HCT116 (cell line): Measurements from ENCODE around the gene IFI44. TPM values are rescaled to one million over a fixed set of nuclear protein-coding genes. Genes with fewer than 3 reads are reported as not detected.

Experiments
- ATAC-seq: fragments of 200-7000 bp; cut with Tn5 transposase; 2 replicates; pipeline ENCODE4 v1.9.1; 2020; ENCODE audit warnings: mild to moderate bottlenecking, moderate library complexity
- BruUV-seq: library from RNA; stranded (reverse); fragments of 400-500 nt; replicated peaks from 2 replicates; lab custom pipeline; 2021; lab: Mats Ljungman, UMichigan
- CTCF ChIA-PET: fragments of 300-600 bp; sonication (Branson Sonifier 250); formaldehyde crosslinking; loops from one replicate; lab custom pipeline; 2021; ENCODE audit warnings: antibody characterized with exemption; lab: Charles Lee
- POLR2A ChIA-PET: fragments of 300-600, 350-600 bp; sonication (Branson Sonifier 250); formaldehyde crosslinking; loops from one replicate; lab custom pipeline; 2021; ENCODE audit warnings: antibody characterized with exemption; lab: Charles Lee
- RAD21 ChIA-PET, 2 experiments: fragments of 300-600 bp; sonication (Branson Sonifier 250); formaldehyde crosslinking; loops; one replicate each; lab custom pipeline; 2023; ENCODE audit warnings: low total read pairs in 2 of 2; ENCODE audit not compliant: uncharacterized antibody in 2 of 2, unreplicated experiment in 2 of 2, low non-redundant PET in 1 of 2; lab: Charles Lee
- DNase-seq: peaks from one replicate; pipeline ENCODE4 v3.0.0-alpha.2; 2010; ENCODE audit warnings: low read depth, low spot score
- H2AFZ ChIP-seq: fragments of 200-600 bp; shearing (Covaris generic), sonication (generic); 2 replicates; pipeline ENCODE4 v1.6.1; 2017; ENCODE audit warnings: low read depth, mixed run types, mixed read lengths, antibody characterized with exemption, low read length; ENCODE audit not compliant: poor library complexity, severe bottlenecking
- H3K27ac ChIP-seq: 2 replicates; pipeline ENCODE4 v1.5.1; 2012; ENCODE audit warnings: low read depth, low read length
- H3K27me3 ChIP-seq: fragments of 200-600 bp; sonication (generic); 2 replicates; pipeline ENCODE4 v1.6.1; 2016; ENCODE audit warnings: mixed run types, low read length, mixed read lengths; ENCODE audit not compliant: insufficient read depth
- H3K36me3 ChIP-seq, 2 experiments: fragments of 200-500 bp in 1 of 2; fragments of 200-600 bp in 1 of 2; sonication (Bioruptor generic) in 1 of 2; sonication (generic) in 1 of 2; 2 replicates each; pipeline versions ENCODE4 v1.5.1 to v1.6.1; 2014 to 2016; ENCODE audit warnings: low read length in 2 of 2, inconsistent platforms in 1 of 2, mixed read lengths in 1 of 2, mixed run types in 1 of 2; ENCODE audit not compliant: insufficient read depth in 2 of 2, control insufficient read depth in 1 of 2
- H3K4me1 ChIP-seq, 2 experiments: fragments of 200-600 bp in 1 of 2; sonication (generic) in 1 of 2; 2 replicates each; pipeline versions ENCODE4 v1.5.1 to v1.6.1; 2012 to 2017; ENCODE audit warnings: low read length in 2 of 2, inconsistent platforms in 1 of 2, mild to moderate bottlenecking in 1 of 2, mixed read lengths in 1 of 2, mixed run types in 1 of 2, moderate library complexity in 1 of 2; ENCODE audit not compliant: insufficient read depth in 2 of 2, control insufficient read depth in 1 of 2
- H3K4me2 ChIP-seq: fragments of 200-600 bp; sonication (generic); 2 replicates; pipeline ENCODE4 v1.6.1; 2017; ENCODE audit warnings: mixed run types, low read length, mixed read lengths
- H3K4me3 ChIP-seq, 2 experiments: fragments of 200-600 bp in 1 of 2; sonication (generic) in 1 of 2; replicated peaks in 1 of 2; 2 replicates each; pipeline ENCODE4 v1.5.1; 2011 to 2016; ENCODE audit warnings: low read length in 2 of 2, control low read depth in 1 of 2, low read depth in 1 of 2, mild to moderate bottlenecking in 1 of 2, mixed read lengths in 1 of 2, mixed run types in 1 of 2
- H3K79me2 ChIP-seq: fragments of 200-600 bp; sonication (generic); 2 replicates; pipeline ENCODE4 v1.6.1; 2017; ENCODE audit warnings: mild to moderate bottlenecking, mixed run types, low read length, moderate library complexity, mixed read lengths; ENCODE audit not compliant: insufficient read depth
- H3K9ac ChIP-seq: fragments of 200-600 bp; sonication (generic); 2 replicates; pipeline ENCODE4 v1.6.1; 2016; ENCODE audit warnings: low read length, mixed read lengths
- H3K9me2 ChIP-seq: fragments of 200-600 bp; sonication (generic), shearing (Covaris generic); 2 replicates; pipeline ENCODE4 v1.6.1; 2017; ENCODE audit warnings: mixed run types, mild to moderate bottlenecking, moderate library complexity; ENCODE audit not compliant: insufficient read depth
- H3K9me3 ChIP-seq, 2 experiments: fragments of 200-500 bp in 1 of 2; fragments of 200-600 bp in 1 of 2; sonication (Bioruptor generic) in 1 of 2; sonication (generic) in 1 of 2; 2 replicates each; pipeline ENCODE4 v1.6.1; 2014 to 2017; ENCODE audit warnings: low read length in 2 of 2, mixed read lengths in 2 of 2, inconsistent platforms in 1 of 2, low read depth in 1 of 2, mild to moderate bottlenecking in 1 of 2, mixed run types in 1 of 2, moderate library complexity in 1 of 2; ENCODE audit not compliant: control insufficient read depth in 1 of 2, insufficient read depth in 1 of 2
- H4K20me1 ChIP-seq: fragments of 200-600 bp; sonication (generic), shearing (Covaris generic); 2 replicates; pipeline ENCODE4 v1.6.1; 2017; ENCODE audit warnings: mixed run types, mild to moderate bottlenecking, moderate library complexity; ENCODE audit not compliant: insufficient read depth
- CBX3 ChIP-seq: IDR thresholded peaks from 2 replicates; pipeline ENCODE4 v1.6.1; 2012; ENCODE audit warnings: low read depth
- EGR1 ChIP-seq: IDR thresholded peaks from 2 replicates; pipeline ENCODE4 v1.6.1; 2012; ENCODE audit warnings: low read depth
- ELF1 ChIP-seq: IDR thresholded peaks from 2 replicates; pipeline ENCODE4 v1.6.1; 2012; ENCODE audit warnings: low read depth, borderline replicate concordance
- EZH2phosphoT487 ChIP-seq: fragments of 200-600 bp; IDR thresholded peaks from 2 replicates; pipeline ENCODE4 v1.6.1; 2018; ENCODE audit warnings: antibody characterized with exemption, borderline replicate concordance
- JUND ChIP-seq: IDR thresholded peaks from 2 replicates; pipeline ENCODE4 v1.6.1; 2012
- POLR2A ChIP-seq: IDR thresholded peaks from 2 replicates; pipeline ENCODE4 v1.7.0; 2011; ENCODE audit warnings: borderline replicate concordance; ENCODE audit not compliant: insufficient read depth, insufficient read length; ENCODE audit errors: extremely low read depth
- POLR2AphosphoS5 ChIP-seq: IDR thresholded peaks from 2 replicates; pipeline ENCODE4 v1.6.1; 2011; ENCODE audit warnings: mild to moderate bottlenecking, low read depth, low read length, moderate library complexity
- SIN3A ChIP-seq: IDR thresholded peaks from 2 replicates; pipeline ENCODE4 v1.6.1; 2012; ENCODE audit warnings: low read depth
- SP1 ChIP-seq: IDR thresholded peaks from 2 replicates; pipeline ENCODE4 v1.6.1; 2012; ENCODE audit warnings: low read depth
- TCF7L2 ChIP-seq: IDR thresholded peaks from 2 replicates; pipeline ENCODE4 v1.7.0; 2011; ENCODE audit warnings: borderline replicate concordance, inconsistent platforms; ENCODE audit not compliant: insufficient read depth, insufficient read length; ENCODE audit errors: extremely low read depth
- ZFX ChIP-seq: fragments of 450-650 bp; IDR thresholded peaks from 2 replicates; pipeline ENCODE4 v1.6.1; 2017
- ZNF274 ChIP-seq: fragments of 200-500 bp; sonication (Bioruptor generic); IDR thresholded peaks from 2 replicates; pipeline ENCODE4 v1.6.1; 2014; ENCODE audit warnings: mild to moderate bottlenecking, low read depth, low read length, inconsistent platforms
- intact Hi-C: fragments of 100-400 bp; cut with micrococcal nuclease; formaldehyde crosslinking; loops from 2 replicates; pipeline ENCODE4 v1.10.0; 2022
- total RNA-seq: library from RNA; stranded (reverse); gene quantifications from one replicate; pipeline ENCODE4 v1.2.1, GENCODE V29; 2021; ENCODE audit not compliant: unreplicated experiment
- TF ChIP-seq, protein P1 (sequence below): IDR thresholded peaks from 2 replicates; pipeline ENCODE4 v1.6.1; 2011; ENCODE audit warnings: mild to moderate bottlenecking, low read length, moderate library complexity; ENCODE audit not compliant: insufficient replicate concordance; ENCODE audit errors: extremely low read depth

The IFI44 gene
- total RNA-seq, 1 experiment from 2014 or later, result 0.66 TPM

DNA sequence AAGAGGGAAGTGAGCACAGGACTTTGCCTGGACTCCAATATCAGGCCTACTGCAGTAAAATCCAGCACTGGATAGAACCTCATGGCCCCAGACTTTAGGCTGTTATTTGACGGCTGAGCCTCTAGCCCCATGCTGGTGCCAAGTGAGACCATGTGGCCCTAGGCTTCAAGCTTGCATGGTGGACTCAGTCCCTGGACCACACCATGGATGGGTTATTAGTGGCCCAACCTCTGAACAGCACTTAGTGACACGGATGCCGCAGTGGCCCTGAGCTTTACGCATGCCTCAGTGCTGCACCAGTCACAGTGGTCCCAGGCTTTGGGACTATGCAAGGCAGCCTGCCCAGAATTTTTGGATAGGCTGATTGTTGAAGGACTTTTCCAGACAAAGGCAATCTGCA, 16.4 kb upstream of the IFI44 start:
- Histone ChIP-seq H3K4me3 (no peak overlapping the region), H3K4me2 (no peak overlapping the region), H3K27me3 (no peaks in the 10 kb centered on the region), H2AFZ (no peak overlapping the region), H3K79me2 (no peaks in the 10 kb centered on the region), H3K27ac (no peak overlapping the region), H3K9me3 (no peaks in the 10 kb centered on the region), H3K36me3 (no peaks in the 10 kb centered on the region), H3K4me1 (no peaks in the 10 kb centered on the region), H3K9ac (no peak overlapping the region), H3K9me2 (no peaks in the 10 kb centered on the region), H4K20me1 (no peaks in the 10 kb centered on the region)
- ChIA-PET POLR2A (no interaction called here), CTCF (no interaction called here), RAD21 (no interaction called here)
- DNase-seq (no peak), ATAC-seq (no peak)
- BruUV-seq, result no TSS peak
- intact Hi-C loops, result no loop called here
- TF ChIP-seq POLR2AphosphoS5 (no peak), EZH2phosphoT487 (no peak), SP1 (no peak), EGR1 (no peak), ELF1 (no peak), CBX3 (no peak), ZFX (no peak), JUND (no peak), POLR2A (no peak), SIN3A (no peak), ZNF274 (no peak), TCF7L2 (no peak)
- TF ChIP-seq, protein P1, sequence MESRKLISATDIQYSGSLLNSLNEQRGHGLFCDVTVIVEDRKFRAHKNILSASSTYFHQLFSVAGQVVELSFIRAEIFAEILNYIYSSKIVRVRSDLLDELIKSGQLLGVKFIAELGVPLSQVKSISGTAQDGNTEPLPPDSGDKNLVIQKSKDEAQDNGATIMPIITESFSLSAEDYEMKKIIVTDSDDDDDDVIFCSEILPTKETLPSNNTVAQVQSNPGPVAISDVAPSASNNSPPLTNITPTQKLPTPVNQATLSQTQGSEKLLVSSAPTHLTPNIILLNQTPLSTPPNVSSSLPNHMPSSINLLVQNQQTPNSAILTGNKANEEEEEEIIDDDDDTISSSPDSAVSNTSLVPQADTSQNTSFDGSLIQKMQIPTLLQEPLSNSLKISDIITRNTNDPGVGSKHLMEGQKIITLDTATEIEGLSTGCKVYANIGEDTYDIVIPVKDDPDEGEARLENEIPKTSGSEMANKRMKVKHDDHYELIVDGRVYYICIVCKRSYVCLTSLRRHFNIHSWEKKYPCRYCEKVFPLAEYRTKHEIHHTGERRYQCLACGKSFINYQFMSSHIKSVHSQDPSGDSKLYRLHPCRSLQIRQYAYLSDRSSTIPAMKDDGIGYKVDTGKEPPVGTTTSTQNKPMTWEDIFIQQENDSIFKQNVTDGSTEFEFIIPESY, result no peak
